Ovary (tissue), 3 donors: ENCODE data around the gene ROBO1.

Experiments
- CTCF ChIP-seq, 3 donors: fragments of 450-650 bp in 2 of 3; fragments of 200-600 bp in 1 of 3; IDR thresholded peaks; one replicate each; pipeline versions ENCODE4 v1.5.1 to v1.8.0; 2016 to 2022; ENCODE audit warnings: antibody characterized with exemption in 3 of 3, mild to moderate bottlenecking in 1 of 3
- EP300 ChIP-seq: sonication (generic); formaldehyde crosslinking; IDR thresholded peaks from one replicate; pipeline ENCODE4 v1.6.1; 2017; ENCODE audit warnings: antibody characterized with exemption
- POLR2A ChIP-seq: fragments of 450-650 bp; IDR thresholded peaks from one replicate; pipeline ENCODE4 v1.6.1; 2017; ENCODE audit warnings: antibody characterized with exemption, mild to moderate bottlenecking, moderate library complexity
- donor health status: DM: no; HTN: no; CAD: no.

- no peak for TF ChIP-seq CTCF (IDR thresholded peaks at IDR 0.05)
- TF ChIP-seq POLR2A, result no peak
- TF ChIP-seq EP300, result no peak
Measured at GRCh38 chr3:79396595-79396994, 371.2 kb downstream of the ROBO1 start.
